GM18909 (cell line): ENCODE measurements around the gene EVI2A.

Experiments used
- ATAC-seq: cut with Tn5 transposase; IDR thresholded peaks from one replicate; pipeline ENCODE4 v1.9.1; 2021; ENCODE audit warnings: mild to moderate bottlenecking; ENCODE audit not compliant: unreplicated experiment, poor library complexity

The EVI2A gene

GRCh38 chr17:31281061-31281460, 40.4 kb downstream of the EVI2A start:
- ATAC-seq = no peak

- no peak for ATAC-seq
Observed at GRCh38 chr17:31279401-31279800, 42.0 kb downstream of the EVI2A start.

- ATAC-seq = no peak
Observed at GRCh38 chr17:31275116-31275515, 46.3 kb downstream of the EVI2A start.

GRCh38 chr17:31274252-31274651, 47.2 kb downstream of the EVI2A start:
- no peak for ATAC-seq

GRCh38 chr17:31273516-31273915, 47.9 kb downstream of the EVI2A start:
- no peak for ATAC-seq

GRCh38 chr17:31272803-31273202, 48.6 kb downstream of the EVI2A start:
- no peak for ATAC-seq

- no peak for ATAC-seq
Observed at GRCh38 chr17:31272236-31272635, 49.2 kb downstream of the EVI2A start.

- ATAC-seq = no peak
Observed at GRCh38 chr17:31269578-31269983, 51.8 kb downstream of the EVI2A start.

- no peak for ATAC-seq
Observed at GRCh38 chr17:31269036-31269577, 52.3 kb downstream of the EVI2A start.
